ENCODE results near the gene TAS1R3.

GRCh38 chr1:1353389-1354151 is 22.5 kb downstream of the TAS1R3 start:
- TF ChIP-seq, protein P1, sequence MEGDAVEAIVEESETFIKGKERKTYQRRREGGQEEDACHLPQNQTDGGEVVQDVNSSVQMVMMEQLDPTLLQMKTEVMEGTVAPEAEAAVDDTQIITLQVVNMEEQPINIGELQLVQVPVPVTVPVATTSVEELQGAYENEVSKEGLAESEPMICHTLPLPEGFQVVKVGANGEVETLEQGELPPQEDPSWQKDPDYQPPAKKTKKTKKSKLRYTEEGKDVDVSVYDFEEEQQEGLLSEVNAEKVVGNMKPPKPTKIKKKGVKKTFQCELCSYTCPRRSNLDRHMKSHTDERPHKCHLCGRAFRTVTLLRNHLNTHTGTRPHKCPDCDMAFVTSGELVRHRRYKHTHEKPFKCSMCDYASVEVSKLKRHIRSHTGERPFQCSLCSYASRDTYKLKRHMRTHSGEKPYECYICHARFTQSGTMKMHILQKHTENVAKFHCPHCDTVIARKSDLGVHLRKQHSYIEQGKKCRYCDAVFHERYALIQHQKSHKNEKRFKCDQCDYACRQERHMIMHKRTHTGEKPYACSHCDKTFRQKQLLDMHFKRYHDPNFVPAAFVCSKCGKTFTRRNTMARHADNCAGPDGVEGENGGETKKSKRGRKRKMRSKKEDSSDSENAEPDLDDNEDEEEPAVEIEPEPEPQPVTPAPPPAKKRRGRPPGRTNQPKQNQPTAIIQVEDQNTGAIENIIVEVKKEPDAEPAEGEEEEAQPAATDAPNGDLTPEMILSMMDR (conservative IDR thresholded peaks at IDR 0.05 in 1 of 2, IDR thresholded peaks at IDR 0.05 in 1 of 2; ENCODE audit: extremely low read depth in 1 of 2, insufficient read depth in 1 of 2, low read depth in 1 of 2, low read length in 2 of 2): no peak
- TF ChIP-seq EZH2 (IDR thresholded peaks at IDR 0.05; ENCODE audit: borderline replicate concordance, low read length): no peak
